Measurements from ENCODE around the gene RALGPS1. TPM values are rescaled to one million over a fixed set of nuclear protein-coding genes. Genes with fewer than 3 reads are reported as not detected.

Gene RALGPS1
- total and polyA plus RNA-seq, 2 of the 13 experiments (the other 11 are each of a cell fraction or from before 2014, with no cell fraction given), result 3.7 to 6.5 TPM

GRCh38 chr9:127224178-127224882 lies 309.7 kb downstream of the RALGPS1 start (continued):
- TF ChIP-seq ZSCAN20 (CRISPR knock-in tag; IDR thresholded peaks at IDR 0.05; ENCODE audit: borderline replicate concordance), result no peak
- no peak for TF ChIP-seq ZNF264 (CRISPR knock-in tag; IDR thresholded peaks at IDR 0.05)
- 0 out of 2 replicates have a peak, but pooled peaks have one; percentile 31 for TF ChIP-seq ZBTB20 (CRISPR knock-in tag; IDR thresholded peaks at IDR 0.05; ENCODE audit: borderline replicate concordance, low read depth)
- TF ChIP-seq MAFF (IDR thresholded peaks at IDR 0.05; ENCODE audit: low read depth, low read length), result no peak
- TF ChIP-seq PRDM10 (CRISPR knock-in tag; IDR thresholded peaks at IDR 0.05; ENCODE audit: low read depth), result no peak
- TF ChIP-seq ZKSCAN8 (CRISPR knock-in tag; IDR thresholded peaks at IDR 0.05; ENCODE audit: borderline replicate concordance), result no peak
- no peak for TF ChIP-seq ZNF318 (CRISPR knock-in tag; IDR thresholded peaks at IDR 0.05)
- no peak for TF ChIP-seq NR2F1 (CRISPR knock-in tag; IDR thresholded peaks at IDR 0.05)
- TF ChIP-seq IRF2 (CRISPR knock-in tag; IDR thresholded peaks at IDR 0.05), result no peak
- no peak for TF ChIP-seq KAT2B (IDR thresholded peaks at IDR 0.05; ENCODE audit: borderline replicate concordance, low read depth, low read length)
- TF ChIP-seq ATF4 (CRISPR knock-in tag; IDR thresholded peaks at IDR 0.05), result no peak
- no peak for TF ChIP-seq CSRNP2 (CRISPR knock-in tag; conservative IDR thresholded peaks at IDR 0.05; ENCODE audit: low read depth)
- no peak for TF ChIP-seq HIVEP1 (CRISPR knock-in tag; IDR thresholded peaks at IDR 0.05)
- TF ChIP-seq FOXK2 (IDR thresholded peaks at IDR 0.05), result no peak

Measured in HepG2 (cell line).